NB4 (cell line): Measurements from ENCODE around the gene MCM6.

Experiments used
- POLR2A ChIP-seq: IDR thresholded peaks from 2 replicates; pipeline ENCODE4 v1.6.1; 2011; ENCODE audit warnings: mild to moderate bottlenecking; ENCODE audit not compliant: insufficient read length; ENCODE audit errors: extremely low read depth
- TF ChIP-seq, protein P1 (sequence below): IDR thresholded peaks from one replicate; pipeline ENCODE4 v1.5.1; 2012; ENCODE audit warnings: low read depth, low read length

DNA sequence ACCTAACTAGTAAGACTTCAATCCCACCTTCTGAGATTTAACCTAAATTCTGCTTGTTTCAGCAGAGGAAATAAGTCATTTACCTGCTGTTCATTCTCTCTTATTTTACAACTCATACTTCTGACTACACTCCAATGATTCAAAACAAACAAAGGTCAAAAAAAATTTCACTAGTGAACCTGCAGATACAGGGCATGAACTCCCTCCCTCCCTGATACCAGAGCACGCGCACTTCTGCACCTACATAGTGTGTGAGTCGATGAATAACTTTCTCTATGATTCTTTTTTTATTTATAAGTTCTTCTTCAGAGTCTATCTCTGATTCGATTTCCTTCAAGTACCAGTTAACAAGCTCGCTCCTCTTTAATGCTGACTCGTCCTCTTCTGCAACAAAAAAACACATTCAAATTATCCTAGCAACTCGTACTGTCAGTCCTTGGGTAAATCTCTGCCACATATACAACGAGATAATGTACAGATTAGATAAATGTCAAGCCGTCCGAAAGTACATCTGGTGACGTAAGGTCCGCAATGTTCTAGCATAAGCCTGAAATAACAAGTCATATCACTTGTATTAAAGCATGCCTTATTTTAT is 31.8 kb downstream of the MCM6 start:
- TF ChIP-seq, protein P1, sequence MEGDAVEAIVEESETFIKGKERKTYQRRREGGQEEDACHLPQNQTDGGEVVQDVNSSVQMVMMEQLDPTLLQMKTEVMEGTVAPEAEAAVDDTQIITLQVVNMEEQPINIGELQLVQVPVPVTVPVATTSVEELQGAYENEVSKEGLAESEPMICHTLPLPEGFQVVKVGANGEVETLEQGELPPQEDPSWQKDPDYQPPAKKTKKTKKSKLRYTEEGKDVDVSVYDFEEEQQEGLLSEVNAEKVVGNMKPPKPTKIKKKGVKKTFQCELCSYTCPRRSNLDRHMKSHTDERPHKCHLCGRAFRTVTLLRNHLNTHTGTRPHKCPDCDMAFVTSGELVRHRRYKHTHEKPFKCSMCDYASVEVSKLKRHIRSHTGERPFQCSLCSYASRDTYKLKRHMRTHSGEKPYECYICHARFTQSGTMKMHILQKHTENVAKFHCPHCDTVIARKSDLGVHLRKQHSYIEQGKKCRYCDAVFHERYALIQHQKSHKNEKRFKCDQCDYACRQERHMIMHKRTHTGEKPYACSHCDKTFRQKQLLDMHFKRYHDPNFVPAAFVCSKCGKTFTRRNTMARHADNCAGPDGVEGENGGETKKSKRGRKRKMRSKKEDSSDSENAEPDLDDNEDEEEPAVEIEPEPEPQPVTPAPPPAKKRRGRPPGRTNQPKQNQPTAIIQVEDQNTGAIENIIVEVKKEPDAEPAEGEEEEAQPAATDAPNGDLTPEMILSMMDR = no peak
- TF ChIP-seq POLR2A = no peak
